Measurements from ENCODE around the gene XRCC2. TPM values are rescaled to one million over a fixed set of nuclear protein-coding genes. Genes with fewer than 3 reads are reported as not detected.

The XRCC2 gene
- total and polyA plus RNA-seq, 2 of the 4 experiments (the other 2 are of a cell fraction) = 2.2 to 3.6 TPM

- dilution Hi-C loops (cut with HindIII; ENCODE audit: low sequenced_read_pairs, unreplicated experiment) (no loop called here), intact Hi-C loops (cut with micrococcal nuclease) (no loop called here), in situ Hi-C loops (cut with MboI; ENCODE audit: low sequenced_read_pairs) (no loop called here)
- Histone ChIP-seq H3K14ac (replicated peaks; ENCODE audit: low read depth, low read length) (no peak overlapping the region), H2AK9ac (replicated peaks; ENCODE audit: low read depth, low read length, poor library complexity) (no peak overlapping the region), H3K4me3 (ENCODE audit: insufficient read depth, low read depth, low read length) (no peak overlapping the region), H2BK5ac (ENCODE audit: low read depth, low read length, poor library complexity, severe bottlenecking) (no peak overlapping the region), H2AK5ac (ENCODE audit: low read depth, low read length) (no peak overlapping the region), H3K79me1 (ENCODE audit: low read depth in 1 of 2, low read length in 2 of 2) (no peaks in the 10 kb centered on the region), H3K9ac (ENCODE audit: low read depth, low read length) (no peak overlapping the region), H3K9me1 (ENCODE audit: insufficient read depth, low read length) (no peaks in the 10 kb centered on the region), H3K23ac (ENCODE audit: low read depth, low read length) (no peak overlapping the region), H3K56ac (ENCODE audit: extremely low read depth, insufficient read depth, low read length) (no peak overlapping the region), H3K4ac (ENCODE audit: low read depth, low read length) (no peak overlapping the region), H3K9me3 (ENCODE audit: control insufficient read depth, insufficient read depth, low read length) (no peaks in the 10 kb centered on the region), H2BK15ac (ENCODE audit: low read depth, low read length) (no peak overlapping the region), H3K27ac (ENCODE audit: insufficient read depth, low read length) (no peak overlapping the region), H2BK20ac (ENCODE audit: low read depth, low read length) (no peak overlapping the region), H3K4me1 (ENCODE audit: control insufficient read depth, insufficient read depth, low read length) (no peaks in the 10 kb centered on the region), H4K20me1 (ENCODE audit: insufficient read depth, low read length) (no peaks in the 10 kb centered on the region), H3K4me2 (ENCODE audit: low read depth, low read length) (no peak overlapping the region), H4K5ac (ENCODE audit: low read depth, low read length) (no peak overlapping the region), H2BK120ac (ENCODE audit: low read depth, low read length) (no peak overlapping the region), H3K27me3 (ENCODE audit: control insufficient read depth, insufficient read depth, low read length) (no peaks in the 10 kb centered on the region), H3K36me3 (ENCODE audit: control insufficient read depth, insufficient read depth, low read length) (peaks cover 1% of the 10 kb centered on the region; the same call in 1 of the 2 replicates), H3K18ac (ENCODE audit: low read depth, low read length) (no peak overlapping the region), H4K8ac (ENCODE audit: low read depth in 2 of 2, low read length in 2 of 2) (no peak overlapping the region), H2AFZ (replicated peaks; ENCODE audit: low read length, poor library complexity) (no peak overlapping the region), H4K91ac (ENCODE audit: insufficient read depth, low read depth, low read length) (no peak overlapping the region)
- DNase-seq = no peak
- POLR2A ChIA-PET (ENCODE audit: unreplicated experiment) = no interaction called here
- TF ChIP-seq CEBPB (IDR thresholded peaks at IDR 0.05; ENCODE audit: low read depth, low read length) (no peak), RAD21 (IDR thresholded peaks at IDR 0.05; ENCODE audit: low read length) (no peak), CHD1 (IDR thresholded peaks at IDR 0.05; ENCODE audit: low read depth, low read length) (no peak)
- BruUV-seq (replicated peaks) = no TSS peak
- CTCF ChIA-PET = no interaction called here
- no peak for ATAC-seq (ENCODE audit: low read depth)
- 100% methylated on average over 4 of the region's 9 CpGs; no CpG with 5 or more reads in 1 of the 2 experiments for WGBS, 2 experiments (ENCODE audit: extremely low coverage in 2 of 2, insufficient read length in 1 of 2)
Observed at GRCh38 chr7:152643979-152644559, 31.9 kb downstream of the XRCC2 start.

All from IMR-90 (cell line).